Stomach (tissue), 4 donors: Measurements from ENCODE around the gene GATB.

Experiments
- EP300 ChIP-seq: sonication (generic); formaldehyde crosslinking; IDR thresholded peaks from one replicate; pipeline ENCODE4 v1.6.1; 2017; ENCODE audit warnings: antibody characterized with exemption
- POLR2A ChIP-seq, 4 donors: fragments of 450-650 bp; IDR thresholded peaks; one replicate each; pipeline ENCODE4 v1.6.1; 2016; ENCODE audit warnings: antibody characterized with exemption in 4 of 4, control low read depth in 2 of 4, mild to moderate bottlenecking in 1 of 4, moderate library complexity in 1 of 4
- POLR2AphosphoS5 ChIP-seq, 3 donors: sonication (generic); formaldehyde crosslinking; IDR thresholded peaks; one replicate each; pipeline ENCODE4 v1.6.1; 2016; ENCODE audit warnings: antibody characterized with exemption in 3 of 3
- TF ChIP-seq, protein P1 (sequence below), 7 experiments: fragments of 450-650 bp in 4 of 7; fragments of 200-600 bp in 3 of 7; sonication (generic) in 3 of 7; IDR thresholded peaks; one replicate each; pipeline ENCODE4 v1.5.1; 2016 to 2019; ENCODE audit warnings: antibody characterized with exemption in 7 of 7, control low read depth in 2 of 7, mild to moderate bottlenecking in 1 of 7

DNA sequence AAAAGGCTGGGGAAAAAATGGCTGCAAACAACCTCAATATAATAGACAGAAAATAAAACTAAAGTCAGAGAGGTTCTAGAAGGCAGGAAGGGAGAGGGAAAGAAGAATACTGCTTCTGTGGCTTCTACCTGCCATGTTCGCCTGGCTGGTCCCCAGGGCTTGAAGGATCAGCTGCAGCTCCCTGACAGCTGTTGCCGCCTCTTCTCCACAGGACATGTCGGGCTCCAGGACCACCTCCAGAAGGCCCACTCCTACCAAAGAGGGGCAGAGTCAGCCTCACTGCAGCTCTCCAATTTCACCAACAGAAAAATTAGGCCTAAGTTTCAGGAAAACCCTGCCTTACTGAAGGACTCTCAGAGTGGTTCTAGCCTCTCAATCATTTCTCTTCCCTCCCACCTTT lies 44.9 kb downstream of the GATB start:
- TF ChIP-seq, protein P1, sequence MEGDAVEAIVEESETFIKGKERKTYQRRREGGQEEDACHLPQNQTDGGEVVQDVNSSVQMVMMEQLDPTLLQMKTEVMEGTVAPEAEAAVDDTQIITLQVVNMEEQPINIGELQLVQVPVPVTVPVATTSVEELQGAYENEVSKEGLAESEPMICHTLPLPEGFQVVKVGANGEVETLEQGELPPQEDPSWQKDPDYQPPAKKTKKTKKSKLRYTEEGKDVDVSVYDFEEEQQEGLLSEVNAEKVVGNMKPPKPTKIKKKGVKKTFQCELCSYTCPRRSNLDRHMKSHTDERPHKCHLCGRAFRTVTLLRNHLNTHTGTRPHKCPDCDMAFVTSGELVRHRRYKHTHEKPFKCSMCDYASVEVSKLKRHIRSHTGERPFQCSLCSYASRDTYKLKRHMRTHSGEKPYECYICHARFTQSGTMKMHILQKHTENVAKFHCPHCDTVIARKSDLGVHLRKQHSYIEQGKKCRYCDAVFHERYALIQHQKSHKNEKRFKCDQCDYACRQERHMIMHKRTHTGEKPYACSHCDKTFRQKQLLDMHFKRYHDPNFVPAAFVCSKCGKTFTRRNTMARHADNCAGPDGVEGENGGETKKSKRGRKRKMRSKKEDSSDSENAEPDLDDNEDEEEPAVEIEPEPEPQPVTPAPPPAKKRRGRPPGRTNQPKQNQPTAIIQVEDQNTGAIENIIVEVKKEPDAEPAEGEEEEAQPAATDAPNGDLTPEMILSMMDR (IDR thresholded peaks at IDR 0.05) = no peak
- TF ChIP-seq POLR2A (IDR thresholded peaks at IDR 0.05) (no peak), EP300 (no peak), POLR2AphosphoS5 (IDR thresholded peaks at IDR 0.05) (no peak)
